Breast epithelium (tissue), 4 donors: ENCODE data around the gene RSPH6A. TPM values are rescaled to one million over a fixed set of nuclear protein-coding genes. Genes with fewer than 3 reads are reported as not detected.
A peak's percentile ranks its signal among the peaks of the same experiment; 100 is the strongest.

ENCODE experiments used
- DNase-seq, 2 donors: peaks; one replicate each; pipeline ENCODE4 v3.0.0-alpha.2; 2019; ENCODE audit warnings: low spot score in 2 of 2
- H3K27ac ChIP-seq, 2 donors: fragments of 200-600 bp; sonication (generic) in 1 of 2; one replicate each; pipeline ENCODE4 v1.5.1; 2016 to 2019; ENCODE audit warnings: mild to moderate bottlenecking in 1 of 2
- H3K27me3 ChIP-seq, 2 donors: fragments of 200-600 bp; sonication (generic) in 1 of 2; one replicate each; pipeline versions ENCODE4 v1.5.1 to v1.6.0; 2017 to 2019; ENCODE audit warnings: control low read depth in 1 of 2, mild to moderate bottlenecking in 1 of 2
- H3K36me3 ChIP-seq: fragments of 200-600 bp; one replicate; pipeline ENCODE4 v1.5.1; 2019
- H3K4me1 ChIP-seq, 2 donors: fragments of 200-600 bp; sonication (generic); one replicate each; pipeline ENCODE4 v1.5.1; 2016 to 2019; ENCODE audit warnings: control low read depth in 1 of 2
- H3K4me3 ChIP-seq, 3 donors: fragments of 200-600 bp; sonication (generic); 1 replicate in 2 of 3; 2 replicates in 1 of 3; pipeline ENCODE4 v1.5.1; 2016 to 2019; ENCODE audit warnings: mild to moderate bottlenecking in 3 of 3, moderate library complexity in 2 of 3
- H3K9me3 ChIP-seq, 2 donors: fragments of 200-600 bp; sonication (generic) in 1 of 2; one replicate each; pipeline ENCODE4 v1.5.1; 2016 to 2019; ENCODE audit warnings: control low read depth in 1 of 2
- CTCF ChIP-seq, 3 donors: fragments of 450-650 bp; IDR thresholded peaks; one replicate each; pipeline ENCODE4 v1.5.1; 2016 to 2017; ENCODE audit warnings: antibody characterized with exemption in 3 of 3, mild to moderate bottlenecking in 3 of 3, moderate library complexity in 3 of 3
- POLR2A ChIP-seq: fragments of 450-650 bp; IDR thresholded peaks from one replicate; pipeline ENCODE4 v1.6.1; 2016; ENCODE audit warnings: antibody characterized with exemption, mild to moderate bottlenecking, moderate library complexity
- POLR2AphosphoS5 ChIP-seq, 3 donors: sonication (generic); formaldehyde crosslinking; IDR thresholded peaks; one replicate each; pipeline ENCODE4 v1.6.1; 2017; ENCODE audit warnings: antibody characterized with exemption in 3 of 3
- intact Hi-C: fragments of 100-400 bp; cut with DNase I; formaldehyde crosslinking; loops from one replicate; pipeline ENCODE4 v1.15.1; 2023; ENCODE audit warnings: low total_unique reads
- total RNA-seq, 3 donors: library from RNA; depleted of rRNA; stranded (reverse); fragments of >200 nt; gene quantifications; one replicate each; pipeline ENCODE4 v1.1.0, GENCODE V29; 2016

RSPH6A gene
- total RNA-seq, 3 donors from 2014 or later, result 0.15 TPM; not detected in 2

- intact Hi-C loops, result no loop called here
- no peak overlapping the region for H3K4me3 ChIP-seq
- peaks cover 6% of the 10 kb centered on the region for H3K36me3 ChIP-seq
- no peaks in the 10 kb centered on the region for H3K9me3 ChIP-seq
- no peak for DNase-seq
- no peak overlapping the region for H3K27ac ChIP-seq
- H3K4me1 ChIP-seq, result peaks cover 15 to 28% of the 10 kb centered on the region in 2 donors
- H3K27me3 ChIP-seq, result no peaks in the 10 kb centered on the region
- no peak for TF ChIP-seq CTCF (IDR thresholded peaks at IDR 0.05)
- no peak for TF ChIP-seq POLR2AphosphoS5 (IDR thresholded peaks at IDR 0.05)
- TF ChIP-seq POLR2A, result no peak
These were observed 28.6 kb downstream of the RSPH6A start for GRCh38 chr19:45786533-45786894.

GRCh38 chr19:45785781-45786532 lies 29.2 kb downstream of the RSPH6A start:
- TF ChIP-seq POLR2AphosphoS5 (IDR thresholded peaks at IDR 0.05) (no peak), POLR2A (no peak), CTCF (IDR thresholded peaks at IDR 0.05) (no peak)
- H3K36me3 ChIP-seq, result peaks cover 6% of the 10 kb centered on the region
- no peak for DNase-seq
- H3K9me3 ChIP-seq, result no peaks in the 10 kb centered on the region
- H3K27ac ChIP-seq, result peak overlapping the region in 1 of 2 donors; percentile 92
- H3K27me3 ChIP-seq, result no peaks in the 10 kb centered on the region
- peaks cover 20 to 25% of the 10 kb centered on the region in 2 donors for H3K4me1 ChIP-seq
- intact Hi-C loops, result no loop called here
- no peak overlapping the region for H3K4me3 ChIP-seq

GRCh38 chr19:45785097-45785496 lies 30.0 kb downstream of the RSPH6A start:
- Histone ChIP-seq H3K27me3 (no peaks in the 10 kb centered on the region), H3K4me3 (no peak overlapping the region), H3K27ac (peak overlapping the region; percentile 86 to 92), H3K4me1 (peaks cover 22 to 25% of the 10 kb centered on the region in 2 donors), H3K36me3 (peaks cover 6% of the 10 kb centered on the region), H3K9me3 (no peaks in the 10 kb centered on the region)
- TF ChIP-seq CTCF (IDR thresholded peaks at IDR 0.05) (no peak), POLR2AphosphoS5 (IDR thresholded peaks at IDR 0.05) (no peak), POLR2A (no peak)
- intact Hi-C loops, result no loop called here
- DNase-seq, result no peak

- H3K4me1 ChIP-seq, result peaks cover 22 to 25% of the 10 kb centered on the region in 2 donors
- TF ChIP-seq POLR2A, result no peak
- no peak for TF ChIP-seq POLR2AphosphoS5 (IDR thresholded peaks at IDR 0.05)
- no peak for TF ChIP-seq CTCF (IDR thresholded peaks at IDR 0.05)
- peak overlapping the region in 1 of 3 donors; percentile 68 for H3K4me3 ChIP-seq
- intact Hi-C loops, result no loop called here
- peaks cover 6% of the 10 kb centered on the region for H3K36me3 ChIP-seq
- no peaks in the 10 kb centered on the region for H3K27me3 ChIP-seq
- peak overlapping the region; percentile 86 to 92 for H3K27ac ChIP-seq
- DNase-seq, result no peak
- no peaks in the 10 kb centered on the region for H3K9me3 ChIP-seq
These were observed 31.0 kb downstream of the RSPH6A start for GRCh38 chr19:45784096-45784495.
